GM18867 (cell line): ENCODE results near the gene RPTOR.

Experiments used
- ATAC-seq: cut with Tn5 transposase; IDR thresholded peaks from one replicate; pipeline ENCODE4 v1.9.1; 2021; ENCODE audit warnings: mild to moderate bottlenecking, moderate library complexity; ENCODE audit not compliant: unreplicated experiment

The RPTOR gene

DNA sequence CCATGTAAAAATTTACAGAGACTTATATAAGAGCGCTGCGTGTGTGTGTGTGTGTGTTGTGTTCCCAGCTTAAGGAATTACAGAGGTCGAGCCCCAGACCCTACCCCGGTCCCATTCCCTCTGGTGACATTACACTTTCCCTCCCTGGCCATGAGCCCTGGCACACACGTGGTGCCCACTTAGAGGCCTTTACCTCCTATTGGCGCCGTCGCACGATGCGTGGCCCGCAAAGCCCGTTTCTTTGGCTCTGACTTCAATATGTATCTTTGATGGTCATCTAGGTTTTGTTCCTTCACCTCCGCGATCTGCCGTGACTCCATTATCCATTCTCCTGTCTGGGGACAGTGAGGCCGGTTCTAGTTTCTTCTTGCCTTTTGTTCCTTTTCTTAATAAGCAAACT, 350.1 kb downstream of the RPTOR start:
- no peak for ATAC-seq

DNA sequence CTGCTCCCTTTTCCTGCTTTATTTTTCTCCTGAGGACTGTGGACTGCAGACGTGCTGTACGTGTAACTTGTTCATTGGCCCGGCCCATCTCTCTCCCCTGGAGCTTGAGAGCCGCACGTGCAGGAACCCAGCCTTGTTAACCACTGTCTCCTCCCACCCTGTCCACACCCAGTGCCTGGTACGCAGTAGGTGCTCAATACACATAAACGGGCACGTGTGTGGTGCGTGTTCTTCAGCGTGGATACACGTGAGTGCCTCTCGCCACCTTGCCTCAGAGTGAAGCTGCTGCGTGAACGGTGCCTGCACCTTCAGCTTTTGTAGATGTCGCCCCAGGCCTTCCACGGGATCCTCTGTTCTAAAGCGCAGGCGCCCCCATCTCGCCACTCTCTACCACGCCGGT, 350.7 kb downstream of the RPTOR start:
- no peak for ATAC-seq

DNA sequence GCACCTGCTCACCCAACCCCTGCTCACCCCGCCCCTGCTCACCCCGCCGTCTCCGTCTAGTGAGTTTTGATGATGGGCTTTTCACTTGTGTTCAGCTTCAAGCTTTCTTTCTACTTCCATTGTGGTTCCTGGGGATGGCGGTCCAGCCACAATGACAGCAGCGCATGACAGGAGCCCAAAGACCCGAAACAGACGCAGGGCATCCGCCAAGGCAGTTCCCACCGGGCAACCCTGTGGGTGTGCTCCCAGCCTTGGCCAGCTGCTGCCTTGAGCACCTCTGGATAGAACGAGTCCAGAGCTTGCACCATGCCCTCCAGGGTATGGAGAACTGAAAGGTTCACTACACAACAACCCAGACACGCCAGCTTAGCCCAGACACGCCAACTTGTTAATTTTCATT, 354.1 kb downstream of the RPTOR start:
- no peak for ATAC-seq

DNA sequence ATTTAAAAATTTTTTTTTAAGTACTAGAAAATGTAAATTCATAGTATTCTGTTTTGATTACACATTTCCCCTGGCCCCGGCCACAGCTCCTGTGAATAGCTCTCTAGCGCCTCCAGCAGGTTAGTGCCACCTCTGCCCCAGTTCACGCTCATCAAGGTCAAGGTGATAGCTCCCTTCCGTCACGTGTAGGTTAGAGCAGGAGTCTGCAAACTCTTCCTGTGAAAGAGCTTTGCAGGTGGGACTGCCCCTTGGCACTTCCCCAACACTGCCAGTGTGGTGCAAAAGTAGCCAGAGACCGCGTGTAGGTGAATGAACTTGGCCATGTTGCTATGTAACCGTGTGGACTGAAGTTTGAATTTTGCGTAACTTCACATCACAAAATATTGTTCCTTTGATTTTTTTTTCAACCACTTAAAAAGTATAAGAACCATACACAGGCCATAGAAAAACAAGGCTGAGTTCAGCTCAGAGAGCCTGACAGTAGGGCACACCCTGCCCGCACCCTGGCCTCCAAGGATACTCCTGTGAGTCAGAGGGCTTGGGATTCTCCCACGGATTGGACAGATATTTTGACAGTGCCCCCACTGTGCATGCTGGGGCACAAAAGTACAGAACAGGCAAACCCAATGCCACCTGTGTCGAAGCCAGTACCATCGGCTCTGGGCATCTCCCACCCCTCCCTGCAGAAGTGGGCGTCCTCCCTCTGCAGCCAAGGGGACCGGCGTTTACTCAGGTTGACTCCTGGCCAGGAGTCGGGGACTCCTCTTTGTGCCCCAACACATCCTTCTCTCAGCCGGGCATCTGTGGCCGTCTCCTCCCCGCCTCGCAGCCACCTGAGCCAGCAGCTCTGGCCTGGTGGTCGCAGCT, 355.0 kb downstream of the RPTOR start:
- ATAC-seq: no peak

DNA sequence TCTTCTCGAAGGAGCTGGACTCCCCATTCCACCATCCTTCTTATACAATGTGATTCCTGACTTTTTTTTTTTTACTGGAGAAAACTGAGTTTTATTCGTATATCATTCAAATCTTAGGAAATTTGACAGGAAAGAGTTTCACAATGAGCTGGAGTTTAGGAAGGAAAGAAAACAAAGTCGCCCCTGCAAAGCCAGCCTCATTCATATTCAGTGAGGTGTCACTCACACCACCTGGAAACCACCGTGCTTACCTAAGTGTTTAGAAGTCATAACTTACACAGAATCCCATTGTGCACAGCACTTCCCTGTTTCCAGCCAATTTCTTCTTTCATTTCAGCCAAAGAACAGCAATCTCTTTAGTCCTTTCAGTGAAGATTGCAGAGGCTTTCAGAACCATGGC, 356.7 kb downstream of the RPTOR start:
- ATAC-seq: no peak

DNA sequence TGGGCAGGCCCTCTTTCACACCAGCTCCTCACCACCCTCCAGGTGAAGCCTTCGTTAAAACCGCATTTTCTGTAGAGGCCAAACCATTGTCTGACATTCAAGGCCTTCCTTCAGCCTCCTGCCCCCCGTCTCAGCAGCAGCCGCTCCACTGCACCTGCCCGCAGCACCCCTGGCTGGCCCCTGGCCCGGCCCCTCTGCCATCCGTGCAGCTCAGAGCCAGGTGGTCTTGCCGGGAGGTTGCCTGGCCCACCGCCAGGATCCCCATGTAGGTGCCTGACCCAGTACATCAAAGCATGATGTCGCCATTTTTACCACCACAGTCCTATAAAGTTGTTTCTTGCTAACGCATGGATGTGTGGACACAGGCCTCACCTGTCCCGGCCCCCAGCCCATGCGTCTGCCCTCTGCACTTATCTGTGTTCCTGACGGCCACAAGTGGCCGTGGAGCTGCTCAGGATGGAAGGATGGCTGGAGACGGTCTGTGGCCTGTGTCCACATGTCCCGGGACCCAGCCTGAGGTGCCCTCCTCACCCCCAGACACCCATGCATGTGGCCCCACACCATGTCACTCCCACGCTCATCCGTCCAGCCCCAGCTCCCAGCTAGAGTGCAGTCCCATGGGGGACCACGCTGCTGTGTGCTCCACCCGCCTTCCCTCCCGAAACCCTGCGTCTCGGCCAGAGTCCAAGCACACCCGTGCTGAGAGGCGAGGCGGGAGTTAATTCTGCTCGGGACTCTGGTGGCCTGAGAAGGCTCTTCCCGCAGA, 357.7 kb downstream of the RPTOR start:
- no peak for ATAC-seq

DNA sequence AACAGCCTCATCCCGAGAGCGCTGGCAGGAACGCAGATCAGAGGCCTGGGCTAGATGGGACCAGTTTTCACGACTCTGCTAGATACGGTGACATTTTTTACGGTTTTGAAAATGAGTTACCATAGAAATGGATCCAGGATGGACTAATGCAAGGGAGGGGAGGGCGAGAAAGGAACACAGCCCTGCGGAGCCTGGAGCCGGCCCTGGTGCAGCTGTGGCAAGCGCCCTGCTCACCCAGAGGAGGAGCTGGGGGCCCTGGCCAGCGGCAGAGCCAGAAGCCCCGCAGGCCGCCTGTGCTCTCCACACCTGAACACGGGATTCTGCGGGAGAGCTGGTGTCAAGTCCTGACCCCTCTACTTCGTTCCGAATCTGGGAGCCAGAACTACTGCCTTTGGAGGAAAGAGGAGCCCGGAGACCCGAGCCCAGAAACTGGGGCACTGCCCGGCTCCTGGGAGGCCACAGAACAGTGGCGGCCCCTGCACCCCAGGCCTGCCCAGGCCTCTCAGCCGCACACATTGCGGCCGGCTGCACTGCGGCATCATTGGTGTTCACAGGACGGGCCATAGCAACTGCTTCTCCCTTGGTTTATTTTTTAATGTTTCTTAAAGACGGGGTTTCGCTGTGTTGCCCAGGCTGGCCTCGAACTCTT, 358.4 kb downstream of the RPTOR start:
- no peak for ATAC-seq

DNA sequence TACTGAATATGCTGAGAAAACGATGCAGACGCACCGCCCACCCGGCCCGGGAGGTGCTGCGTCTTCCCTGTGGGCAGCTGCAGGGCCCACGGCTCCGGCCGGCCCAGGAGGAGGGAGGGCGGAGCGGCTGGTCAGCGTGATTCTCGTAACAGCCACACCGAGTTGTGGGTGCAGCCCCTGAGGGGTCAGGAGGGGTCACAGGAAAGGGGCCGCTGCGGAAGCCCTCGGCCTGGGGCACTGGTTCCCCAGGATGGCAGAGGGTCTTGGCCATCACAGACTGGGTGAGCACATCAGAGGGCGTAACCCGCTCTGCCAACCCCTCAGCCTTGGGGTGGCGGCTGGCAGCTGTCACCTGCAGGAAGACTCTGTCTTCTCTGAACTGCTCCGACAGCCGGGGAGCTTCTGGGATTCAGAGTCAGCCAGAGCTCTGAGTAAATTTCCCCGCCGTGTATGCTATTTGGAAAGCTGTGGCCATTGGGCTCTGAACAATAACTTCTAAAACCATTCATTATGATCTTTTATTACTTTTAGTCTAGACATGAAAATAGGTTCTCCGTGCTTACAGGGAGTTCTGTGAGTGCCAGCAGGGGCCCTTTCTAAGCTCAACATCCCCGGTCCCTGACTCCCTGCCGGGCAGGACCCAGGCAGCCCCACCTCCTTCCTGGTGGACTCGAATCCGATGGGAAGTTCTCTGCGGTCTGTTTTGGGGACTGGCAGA, 359.6 kb downstream of the RPTOR start:
- ATAC-seq: no peak

DNA sequence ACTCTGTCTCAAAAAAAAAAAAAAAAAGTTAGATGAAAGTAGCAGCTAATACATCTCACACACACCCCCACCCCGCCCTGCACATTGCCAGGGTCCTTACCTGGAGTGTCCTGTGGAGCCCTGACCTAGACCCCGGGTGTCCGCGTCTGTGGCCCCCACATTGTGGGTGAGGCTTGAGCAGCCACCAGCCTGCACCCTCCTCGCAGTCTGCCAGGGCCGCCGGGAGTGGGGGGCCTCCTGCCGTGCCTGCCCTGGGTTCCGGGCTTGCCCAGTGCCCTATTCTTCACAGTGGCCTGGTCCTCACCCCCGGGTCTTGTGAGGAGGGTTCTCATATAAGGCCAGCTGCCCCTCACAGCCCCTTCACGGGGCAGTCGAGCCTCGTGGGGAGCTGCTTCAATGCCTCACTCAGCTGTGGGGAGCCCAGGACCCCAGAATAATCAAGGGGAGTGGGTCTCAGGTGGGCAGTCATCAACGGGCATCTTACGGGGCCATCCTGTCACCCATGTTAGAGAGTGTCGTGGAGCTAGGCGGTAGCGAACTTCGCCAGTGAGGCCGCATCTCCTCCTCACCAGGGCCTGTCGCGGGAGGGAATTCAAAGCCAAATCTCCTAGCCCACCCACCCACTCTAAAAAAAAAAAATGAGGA, 361.1 kb downstream of the RPTOR start:
- ATAC-seq: no peak

DNA sequence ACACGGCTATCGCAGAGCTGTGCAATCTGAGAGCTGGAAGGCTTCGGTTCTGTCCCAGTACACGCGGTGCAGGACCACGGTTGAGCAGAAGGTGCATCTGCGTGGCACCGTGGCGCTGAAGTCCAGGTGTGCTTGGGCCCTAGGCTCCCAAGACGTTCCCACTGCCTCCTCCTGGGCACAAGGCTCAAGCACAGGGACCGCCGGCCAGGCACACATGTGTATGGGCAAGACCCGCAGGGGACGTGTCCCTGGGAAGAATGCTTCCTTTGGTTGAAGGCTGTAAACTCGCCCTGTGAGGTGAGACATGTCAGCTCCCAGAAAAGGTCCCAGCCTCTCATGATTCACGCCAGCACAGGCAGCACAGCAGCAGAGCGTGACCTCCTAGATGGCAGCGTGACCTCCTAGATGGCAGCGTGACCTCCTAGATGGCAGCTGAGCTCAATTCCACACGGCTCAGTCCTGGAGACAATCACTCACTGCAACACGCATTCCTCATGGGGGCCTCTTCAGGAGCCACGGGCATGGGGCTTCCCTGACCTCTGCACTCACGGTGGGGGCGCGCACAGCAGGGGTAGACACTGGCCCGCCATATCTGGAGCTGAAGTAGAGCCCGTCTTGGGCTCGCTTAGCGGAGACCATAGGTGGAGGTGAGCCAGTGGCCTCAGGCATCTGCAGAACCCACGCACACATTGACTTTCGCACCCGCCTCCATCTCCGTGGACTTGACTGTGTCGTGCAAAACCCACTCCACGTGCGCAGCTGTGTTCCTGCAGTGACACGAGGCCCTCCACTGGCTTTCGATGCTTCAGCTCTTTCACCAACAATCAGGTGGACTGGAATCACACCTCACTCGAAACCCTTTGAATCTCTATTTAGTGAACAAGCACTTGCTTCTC, 362.0 kb downstream of the RPTOR start:
- no peak for ATAC-seq

DNA sequence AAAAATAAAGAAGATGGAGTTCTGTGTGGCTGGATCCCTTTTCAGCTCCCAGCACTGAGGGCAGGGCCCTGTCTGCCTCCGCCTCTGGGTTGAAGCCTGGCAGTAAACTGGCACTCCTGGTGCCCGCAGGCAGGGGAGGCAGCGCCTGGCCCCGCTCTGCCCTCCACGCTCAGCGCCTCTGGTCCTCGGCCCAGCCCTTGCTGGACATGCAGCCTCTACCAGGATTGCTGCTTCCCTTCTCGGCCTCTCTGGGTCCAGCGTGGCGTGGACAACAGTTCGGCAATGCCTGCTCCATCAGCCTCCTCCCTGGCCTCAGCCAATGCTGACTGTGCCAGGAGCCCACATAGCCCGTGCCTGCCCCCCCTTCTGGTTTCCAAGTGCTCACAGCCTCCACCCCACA, 362.6 kb downstream of the RPTOR start:
- ATAC-seq: no peak

DNA sequence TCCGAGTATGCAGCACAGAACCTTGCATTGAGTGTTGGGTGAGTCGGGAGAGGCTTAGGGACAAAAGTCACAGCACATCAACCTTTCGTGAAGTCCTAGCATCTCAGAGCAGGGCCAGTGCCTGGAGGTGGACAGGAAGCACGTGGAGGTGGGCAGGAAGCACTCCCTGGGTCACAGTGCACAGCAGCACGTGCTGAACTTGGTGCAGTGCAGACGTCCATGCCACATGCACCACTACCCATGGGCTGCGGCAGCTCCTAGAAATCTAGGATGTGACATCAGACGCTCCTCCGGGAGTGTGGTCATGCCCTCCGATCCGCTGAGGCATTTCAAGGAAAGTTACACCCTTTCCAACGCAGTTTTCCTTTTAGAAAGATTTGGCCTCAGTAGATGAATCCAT, 363.6 kb downstream of the RPTOR start:
- no peak for ATAC-seq

DNA sequence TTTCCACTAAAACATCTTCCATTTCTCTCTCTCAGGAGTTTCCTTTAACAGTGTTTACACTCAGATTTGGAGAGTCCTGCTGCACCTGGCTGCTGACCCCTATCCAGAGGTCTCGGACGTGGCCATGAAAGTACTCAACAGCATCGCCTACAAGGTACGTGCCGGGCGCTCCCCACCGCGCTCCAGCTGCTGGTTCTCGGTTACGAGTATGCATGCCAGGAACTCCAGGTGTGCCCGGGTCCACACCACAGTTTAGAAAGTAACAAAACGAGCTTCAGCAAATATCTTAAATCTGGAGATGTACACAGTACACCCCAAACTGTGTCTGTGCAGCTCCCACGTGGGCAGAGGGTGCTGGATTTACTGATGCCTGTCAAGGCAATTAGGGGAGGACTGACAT, 364.1 kb downstream of the RPTOR start:
- ATAC-seq: no peak

DNA sequence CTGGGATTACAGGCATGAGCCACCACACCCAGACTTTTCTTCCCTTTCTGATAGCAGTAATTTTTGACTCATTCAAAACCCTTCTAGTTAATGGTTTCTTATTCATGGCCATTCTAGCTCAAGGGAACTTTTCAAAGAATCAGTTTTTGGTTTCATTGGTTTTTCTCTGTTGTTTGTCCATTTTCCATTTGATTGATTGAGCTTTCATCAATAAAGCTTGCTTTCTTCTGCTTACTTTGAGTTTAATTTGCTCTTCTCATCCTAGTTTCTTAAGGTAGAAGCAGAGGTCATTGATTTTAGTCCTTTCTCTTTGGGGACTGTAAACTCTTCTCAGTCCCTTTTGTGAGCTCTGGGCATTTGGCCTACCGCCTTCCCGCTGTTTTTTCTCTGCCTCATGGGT, 365.0 kb downstream of the RPTOR start:
- ATAC-seq: no peak

DNA sequence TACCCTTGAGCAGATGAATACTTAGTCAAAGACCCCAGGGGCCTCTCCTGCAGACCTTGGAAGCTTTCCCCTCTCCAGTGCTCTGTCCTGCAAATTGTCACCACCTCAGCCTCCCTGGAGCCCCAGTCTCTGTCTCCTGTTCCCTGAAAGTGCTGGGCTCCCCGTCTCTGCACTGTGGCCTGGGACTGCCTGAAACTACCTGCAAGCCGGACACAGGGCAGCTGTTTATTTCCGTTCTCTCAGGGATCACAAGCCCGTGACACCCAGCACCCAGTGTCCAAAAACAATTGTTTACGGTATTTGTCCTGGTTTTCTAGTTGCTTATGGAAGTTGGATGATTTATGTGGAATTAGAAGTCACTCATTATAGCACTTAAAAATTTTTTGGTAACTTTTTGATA, 365.4 kb downstream of the RPTOR start:
- no peak for ATAC-seq

DNA sequence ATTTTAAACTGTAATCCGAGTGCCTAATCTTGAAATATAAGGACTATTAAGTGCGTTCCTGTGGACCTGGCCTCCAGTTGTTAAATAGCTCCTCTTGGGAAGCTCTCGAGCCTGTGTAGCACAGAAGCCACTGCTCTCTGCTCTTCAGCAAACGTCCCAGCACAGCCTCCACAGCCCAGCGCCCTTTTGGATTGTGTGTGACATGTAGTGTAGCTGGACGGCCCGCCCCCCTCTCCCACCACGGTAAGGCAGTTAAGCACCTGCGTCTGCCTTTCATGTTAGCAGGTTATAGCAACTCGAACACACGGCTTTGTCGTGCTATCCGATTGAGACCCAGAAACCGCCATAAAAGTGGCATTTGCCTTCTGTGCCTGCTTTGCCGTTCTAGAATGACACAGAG, 367.8 kb downstream of the RPTOR start:
- no peak for ATAC-seq

DNA sequence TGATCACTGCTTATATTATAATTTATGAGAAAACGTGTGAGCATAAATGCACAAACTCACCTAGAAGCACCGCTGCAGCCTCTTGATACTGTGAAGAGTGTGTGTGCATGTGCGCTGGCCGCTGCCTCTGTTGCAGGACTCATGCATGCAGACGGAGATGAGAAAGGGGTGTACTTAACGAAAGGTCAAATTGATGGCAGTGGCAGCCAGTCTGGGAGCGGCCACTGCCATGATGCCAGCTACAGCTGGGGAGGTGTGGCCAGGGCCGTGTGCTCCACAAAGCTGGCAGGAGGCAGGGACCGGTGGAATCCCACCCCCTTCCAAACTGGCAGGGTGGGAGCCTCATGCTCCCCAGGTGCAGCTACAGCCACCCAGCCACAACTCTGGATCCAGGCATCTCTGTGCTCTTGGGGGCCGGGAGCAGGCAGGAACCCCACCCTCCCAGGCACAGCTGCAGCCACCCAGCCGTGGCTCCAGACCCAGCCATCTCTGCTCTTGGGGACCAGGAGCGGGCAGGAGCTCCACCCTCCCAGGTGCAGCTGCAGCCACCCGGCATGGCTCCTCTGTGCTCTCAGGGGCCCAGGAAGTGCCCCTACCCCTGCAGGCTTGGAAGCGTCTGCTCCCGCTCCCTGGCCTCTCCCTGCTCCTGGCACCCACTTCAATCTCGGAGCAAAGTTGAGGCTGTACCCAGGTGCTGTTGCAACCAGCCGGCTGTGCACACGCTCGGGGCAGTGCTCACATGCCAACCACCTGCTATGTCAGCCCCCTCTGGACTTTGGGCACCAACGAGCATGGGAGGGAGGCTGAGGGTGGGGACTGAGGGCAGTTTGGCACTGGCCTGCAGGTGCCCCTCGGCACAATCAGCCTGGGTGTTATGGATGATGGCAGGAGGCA, 369.5 kb downstream of the RPTOR start:
- no peak for ATAC-seq

DNA sequence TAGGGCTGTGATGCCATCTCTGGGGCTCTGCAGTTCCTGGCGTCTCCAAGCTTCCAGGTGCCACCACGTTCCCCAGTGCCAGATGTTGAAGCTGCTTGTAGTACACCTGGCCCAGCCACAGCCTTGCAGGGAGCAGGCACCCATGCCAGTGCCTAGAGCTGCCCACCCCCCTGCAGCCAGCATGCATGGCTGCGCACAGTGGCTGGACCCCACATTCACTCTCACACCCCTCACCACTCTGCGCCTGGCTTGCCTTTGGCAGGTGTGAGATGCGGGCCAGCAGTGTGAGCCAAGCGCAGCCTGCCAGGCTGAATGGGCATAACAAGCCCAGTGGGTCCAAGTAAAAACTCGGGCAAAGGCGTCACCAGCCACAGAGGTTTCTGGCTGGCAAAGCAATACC, 371.6 kb downstream of the RPTOR start:
- no peak for ATAC-seq
